ENCODE measurements around the gene DDA1.
"Not testable (repeated sequence)": the region's sequence is repeated elsewhere in the genome, so short reads cannot be mapped to it uniquely, and the experiment has no call there.

Gene DDA1

DNA sequence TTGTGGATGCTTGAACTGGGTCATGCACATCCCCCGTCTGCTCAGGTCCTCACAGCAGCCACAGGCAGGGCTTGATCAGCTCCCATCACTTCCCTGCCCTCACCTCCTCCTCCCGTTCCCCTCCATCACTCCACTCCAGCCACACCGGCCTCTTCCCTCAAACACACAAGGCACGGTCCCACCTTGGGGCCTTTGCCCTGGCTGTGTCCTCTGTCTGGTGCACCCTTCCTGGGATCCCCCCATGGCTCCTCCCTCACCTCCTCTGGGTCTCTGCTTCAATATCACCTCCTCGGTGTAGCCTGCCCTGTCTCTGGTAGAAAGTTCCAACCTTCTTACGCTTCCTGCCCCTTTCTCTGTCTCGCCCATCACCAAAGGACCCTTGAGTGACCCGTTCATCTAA lies 44.0 kb downstream of the DDA1 start:
- TF ChIP-seq, protein P1, sequence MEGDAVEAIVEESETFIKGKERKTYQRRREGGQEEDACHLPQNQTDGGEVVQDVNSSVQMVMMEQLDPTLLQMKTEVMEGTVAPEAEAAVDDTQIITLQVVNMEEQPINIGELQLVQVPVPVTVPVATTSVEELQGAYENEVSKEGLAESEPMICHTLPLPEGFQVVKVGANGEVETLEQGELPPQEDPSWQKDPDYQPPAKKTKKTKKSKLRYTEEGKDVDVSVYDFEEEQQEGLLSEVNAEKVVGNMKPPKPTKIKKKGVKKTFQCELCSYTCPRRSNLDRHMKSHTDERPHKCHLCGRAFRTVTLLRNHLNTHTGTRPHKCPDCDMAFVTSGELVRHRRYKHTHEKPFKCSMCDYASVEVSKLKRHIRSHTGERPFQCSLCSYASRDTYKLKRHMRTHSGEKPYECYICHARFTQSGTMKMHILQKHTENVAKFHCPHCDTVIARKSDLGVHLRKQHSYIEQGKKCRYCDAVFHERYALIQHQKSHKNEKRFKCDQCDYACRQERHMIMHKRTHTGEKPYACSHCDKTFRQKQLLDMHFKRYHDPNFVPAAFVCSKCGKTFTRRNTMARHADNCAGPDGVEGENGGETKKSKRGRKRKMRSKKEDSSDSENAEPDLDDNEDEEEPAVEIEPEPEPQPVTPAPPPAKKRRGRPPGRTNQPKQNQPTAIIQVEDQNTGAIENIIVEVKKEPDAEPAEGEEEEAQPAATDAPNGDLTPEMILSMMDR (conservative IDR thresholded peaks at IDR 0.05; ENCODE audit: low read length): no peak

DNA sequence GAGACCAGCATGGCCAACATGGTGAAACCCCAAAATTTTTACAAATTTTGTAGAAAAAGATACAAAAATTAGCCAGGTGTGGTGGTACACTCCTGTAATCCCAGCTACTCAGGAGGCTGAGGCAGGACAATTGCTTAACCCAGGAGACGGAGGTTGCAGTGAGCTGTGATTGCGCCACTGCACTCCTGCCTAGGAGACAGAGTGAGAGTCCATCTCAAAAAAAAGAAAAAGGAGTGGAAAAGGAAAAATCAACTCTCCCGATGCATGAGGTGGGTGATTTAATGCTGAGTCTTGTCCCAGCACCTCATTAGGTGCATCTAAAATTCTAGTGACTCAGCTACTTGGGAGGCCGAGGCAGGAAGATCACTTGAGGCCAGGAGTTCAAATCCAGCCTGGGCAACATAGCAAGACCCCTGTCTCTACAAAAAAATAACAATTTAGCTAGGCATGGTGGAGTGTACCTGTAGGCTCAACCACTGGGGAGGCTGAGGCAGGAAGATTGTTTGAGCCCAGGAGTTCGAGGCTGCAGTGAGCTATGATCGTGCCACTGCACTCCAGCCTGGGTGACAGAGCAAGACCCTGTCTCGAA lies 47.8 kb downstream of the DDA1 start:
- H3K4me3 ChIP-seq (ENCODE audit: low read length): no peak overlapping the region
- DNase-seq (ENCODE audit: low read depth): no peak
- TF ChIP-seq, protein P1 (conservative IDR thresholded peaks at IDR 0.05; ENCODE audit: low read length): no peak

More for the DNA sequence above, 44.0 kb downstream of the DDA1 start:
- no peak for DNase-seq (ENCODE audit: low read depth)
- no peak overlapping the region for H3K4me3 ChIP-seq (ENCODE audit: low read length)

DNA sequence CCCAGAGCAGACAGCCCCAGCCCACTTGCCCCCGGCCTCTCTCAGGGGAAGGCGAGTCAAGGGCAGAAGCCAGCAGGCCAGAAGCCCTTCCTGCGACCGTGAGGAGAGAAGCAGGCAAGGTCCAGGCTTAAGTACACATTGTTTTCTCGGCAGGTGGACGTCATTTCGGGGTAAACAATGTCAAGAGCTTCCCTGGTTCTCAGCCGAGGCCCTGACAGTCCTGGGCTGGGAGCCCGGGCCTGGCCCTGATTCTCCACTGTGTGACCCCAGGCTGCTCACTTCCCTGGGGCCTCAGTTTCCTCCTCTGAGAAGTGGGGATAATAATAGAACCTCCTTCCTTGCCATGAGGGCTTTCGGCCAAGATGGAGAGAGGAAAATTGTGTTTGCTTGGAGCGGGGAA lies 48.4 kb downstream of the DDA1 start:
- no peak for DNase-seq (ENCODE audit: low read depth)
- TF ChIP-seq, protein P1 (conservative IDR thresholded peaks at IDR 0.05; ENCODE audit: low read length): no peak
- H3K4me3 ChIP-seq (ENCODE audit: low read length): no peak overlapping the region

DNA sequence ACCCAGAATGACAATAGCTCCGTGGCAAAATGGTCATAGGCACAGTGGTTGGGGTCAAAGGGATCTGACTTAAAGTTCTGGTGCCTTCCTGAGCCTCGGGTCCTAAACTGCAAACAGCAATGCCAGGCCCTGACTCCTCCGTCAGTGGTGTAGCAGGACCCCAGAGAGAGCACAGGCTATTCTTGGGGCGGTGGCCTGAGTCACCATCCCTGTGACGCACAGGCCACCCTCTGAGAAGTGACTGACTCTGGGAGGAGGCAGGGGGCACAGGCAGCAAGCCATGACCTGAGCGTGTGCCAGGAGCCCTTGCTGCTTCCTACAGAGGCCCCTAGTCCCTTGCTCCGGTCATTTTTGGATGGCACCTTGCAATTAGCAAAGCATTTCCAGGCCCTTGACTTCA lies 49.0 kb downstream of the DDA1 start:
- no peak overlapping the region for H3K4me3 ChIP-seq (ENCODE audit: low read length)
- TF ChIP-seq, protein P1 (conservative IDR thresholded peaks at IDR 0.05; ENCODE audit: low read length): no peak
- DNase-seq (ENCODE audit: low read depth): no peak

DNA sequence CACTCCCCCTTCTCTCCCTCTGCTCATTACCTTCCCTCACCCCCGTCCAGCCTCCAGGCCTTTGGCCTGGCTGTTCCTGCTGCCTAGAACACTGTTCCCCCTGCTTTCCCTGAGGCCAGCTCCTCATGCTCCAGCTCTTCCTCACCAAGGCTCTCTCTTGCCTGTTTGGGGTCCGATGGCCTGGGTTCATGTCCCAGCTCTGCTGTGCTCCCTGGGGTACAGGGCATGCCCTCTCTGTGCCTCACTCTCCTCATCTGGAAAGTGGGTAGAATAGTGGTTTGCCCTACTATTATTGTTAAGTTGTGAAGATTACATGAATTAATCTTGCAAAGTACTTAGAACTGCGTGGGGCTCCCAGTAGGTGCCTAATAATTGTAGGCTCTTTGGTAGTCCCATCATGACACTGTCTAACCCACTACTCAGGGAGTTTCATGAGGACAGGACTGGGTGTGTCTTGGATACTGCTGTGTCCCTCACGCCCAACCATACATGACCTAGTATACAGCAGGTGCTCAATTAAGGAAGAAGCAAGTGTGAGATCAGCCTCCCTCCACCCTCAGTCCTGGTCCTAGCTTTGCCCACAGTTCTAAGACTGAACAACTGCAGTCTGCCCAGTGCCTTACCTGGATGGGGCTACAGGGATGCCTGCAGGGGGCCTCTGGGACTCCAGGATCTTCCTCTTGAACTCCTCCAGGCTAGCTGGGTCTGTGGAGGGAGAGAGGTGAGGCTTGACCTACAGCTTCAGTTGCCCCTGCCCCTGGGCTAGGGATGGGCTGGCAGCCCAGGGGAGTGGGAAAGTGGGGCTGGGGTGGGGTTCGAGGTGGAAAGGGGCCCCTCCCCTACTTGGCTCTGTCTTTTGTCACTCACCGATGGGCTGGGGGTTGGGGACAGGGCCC lies 50.8 kb downstream of the DDA1 start:
- H3K4me3 ChIP-seq (ENCODE audit: low read length): no peak overlapping the region
- DNase-seq (ENCODE audit: low read depth): no peak
- TF ChIP-seq, protein P1 (conservative IDR thresholded peaks at IDR 0.05; ENCODE audit: low read length): no peak

DNA sequence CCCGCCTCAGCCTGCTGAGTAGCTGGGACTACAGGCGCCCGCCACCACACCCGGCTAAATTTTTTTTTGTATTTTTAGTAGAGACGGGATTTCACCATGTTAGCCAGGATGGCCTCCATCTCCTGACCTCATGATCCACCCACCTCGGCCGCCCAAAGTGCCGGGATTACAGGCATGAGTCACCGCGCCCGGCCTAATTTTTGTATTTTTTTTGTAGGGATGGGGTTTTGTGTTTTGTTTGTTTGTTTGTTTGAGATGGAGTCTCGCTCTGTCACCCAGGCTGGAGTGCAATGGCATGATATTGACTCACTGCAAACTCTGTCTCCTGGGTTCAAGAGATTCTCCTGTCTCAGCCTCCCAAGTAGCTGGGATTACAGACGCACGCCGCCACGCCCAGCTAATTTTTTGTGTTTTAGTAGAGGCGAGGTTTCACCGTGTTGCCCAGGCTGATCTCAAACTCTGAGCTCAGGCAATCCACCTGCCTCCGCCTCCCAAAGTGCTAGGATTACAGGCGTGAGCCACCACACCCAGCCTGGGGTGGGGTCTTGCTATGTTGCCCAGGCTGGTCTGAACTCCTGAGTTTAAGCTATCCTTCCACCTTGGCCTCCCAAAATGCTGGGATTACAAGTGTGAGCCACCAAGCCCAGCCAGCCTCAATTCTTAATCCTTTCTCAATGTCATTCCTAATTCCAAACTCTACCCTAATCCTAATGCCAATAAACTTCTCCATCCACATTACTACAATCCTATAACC lies 54.7 kb downstream of the DDA1 start:
- H3K4me3 ChIP-seq (ENCODE audit: low read length); DNase-seq (ENCODE audit: low read depth): not testable (repeated sequence)

DNA sequence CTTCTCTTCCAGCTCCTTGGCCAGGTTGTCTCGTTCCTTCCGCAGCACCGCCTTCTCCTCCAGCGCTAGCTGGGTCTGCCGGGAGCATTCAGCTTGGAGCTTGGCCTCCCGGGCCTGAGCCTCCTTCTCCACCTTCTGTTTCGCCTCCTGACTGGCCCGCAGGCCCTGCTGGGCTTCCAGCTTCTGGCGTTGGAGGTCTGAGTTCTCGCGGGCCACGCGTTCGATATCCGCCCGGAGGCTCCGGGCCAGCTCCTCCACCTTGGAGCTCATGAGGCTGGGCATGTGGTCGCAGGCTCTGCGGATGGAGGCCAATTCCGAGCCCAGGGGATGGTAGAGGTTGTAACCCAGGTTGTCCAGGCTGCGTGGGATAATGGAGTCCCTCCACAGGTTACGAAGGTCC lies 56.0 kb downstream of the DDA1 start:
- H3K4me3 ChIP-seq (ENCODE audit: low read length): no peak overlapping the region
- TF ChIP-seq, protein P1 (conservative IDR thresholded peaks at IDR 0.05; ENCODE audit: low read length): no peak
- DNase-seq (ENCODE audit: low read depth): no peak
